ENCODE results near the gene LRMDA.

Gene LRMDA

DNA sequence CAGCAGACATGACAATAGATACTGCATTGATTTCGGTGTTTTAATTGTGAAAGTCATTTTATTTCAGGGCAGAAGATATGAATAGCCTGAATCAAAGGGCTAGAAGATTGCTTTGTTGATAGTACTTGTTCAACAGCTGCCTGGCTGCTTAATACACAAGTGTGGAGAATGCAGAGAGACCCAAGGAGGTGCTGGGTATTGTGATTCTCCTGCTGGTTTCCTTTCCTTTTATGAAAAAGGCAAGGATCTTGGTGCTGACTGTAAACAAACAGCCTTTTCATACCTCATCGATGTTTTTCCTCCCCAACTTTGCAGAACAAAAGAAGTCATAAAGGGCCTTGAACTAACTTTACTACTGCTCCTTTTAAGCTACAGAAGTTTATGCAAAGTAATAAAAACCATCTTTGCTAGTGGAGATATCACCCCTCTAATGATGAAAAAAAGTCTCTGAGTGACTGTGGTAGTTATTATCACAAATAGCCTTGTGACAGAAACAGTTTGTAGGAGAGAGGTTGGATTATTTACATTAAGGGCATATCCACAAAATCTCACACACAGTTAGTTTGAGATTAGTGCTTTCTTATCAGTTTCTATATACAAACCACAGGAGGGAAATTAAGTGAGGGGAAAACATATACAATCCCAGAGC lies 800.0 kb downstream of the LRMDA start:
- H3K4me3 Mint-ChIP-seq = no peak overlapping the region
- H3K36me3 Mint-ChIP-seq (ENCODE audit: insufficient read depth) = no peaks in the 10 kb centered on the region
- H3K27ac Mint-ChIP-seq = no peak overlapping the region
- no peak for ATAC-seq (replicated peaks)
- no peak for DNase-seq
- H3K27me3 Mint-ChIP-seq = no peaks in the 10 kb centered on the region
- peaks cover 0 to 4% of the 10 kb centered on the region in 2 donors for H3K9me3 Mint-ChIP-seq
- H3K4me1 Mint-ChIP-seq (ENCODE audit: low read depth in 2 of 2) = no peaks in the 10 kb centered on the region

DNA sequence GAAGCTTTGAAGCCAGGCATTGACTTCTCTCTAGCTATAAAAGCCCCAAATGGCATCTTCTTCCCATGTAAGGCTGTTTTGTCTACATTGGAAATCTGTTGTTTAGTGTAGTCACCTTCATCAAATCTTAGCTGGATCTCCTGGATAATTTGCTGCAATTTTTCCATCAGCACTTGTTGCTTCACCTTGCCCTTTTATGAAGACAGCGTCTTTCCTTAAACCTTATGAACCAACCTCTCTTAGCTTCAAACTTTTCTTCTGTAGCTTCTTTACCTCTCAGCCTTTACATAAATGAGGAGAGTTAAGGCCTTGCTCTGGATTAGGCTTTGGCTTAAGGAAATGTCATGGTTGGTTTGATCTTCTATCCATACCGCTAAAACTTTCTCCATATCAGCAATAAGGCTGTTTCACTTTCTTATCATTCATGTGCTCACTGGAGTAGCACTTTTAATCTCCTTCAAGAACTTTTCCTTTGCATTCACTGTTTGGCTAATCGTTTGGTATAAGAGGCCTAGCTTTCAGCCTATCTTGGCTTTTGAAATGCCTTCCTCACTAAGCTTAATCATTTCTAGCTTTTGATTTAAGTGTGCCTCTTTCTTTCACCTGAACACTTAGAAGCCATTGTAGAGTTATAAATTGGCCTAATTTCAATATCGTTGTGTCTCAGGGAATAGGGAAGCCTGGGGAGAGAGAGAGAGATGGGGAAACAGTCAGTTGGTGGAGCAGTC lies 803.2 kb downstream of the LRMDA start:
- Mint-ChIP-seq H3K27ac (no peak overlapping the region), H3K36me3 (ENCODE audit: insufficient read depth) (no peaks in the 10 kb centered on the region), H3K4me1 (ENCODE audit: low read depth in 2 of 2) (no peaks in the 10 kb centered on the region), H3K9me3 (peaks cover 6 to 8% of the 10 kb centered on the region in 2 donors), H3K27me3 (no peaks in the 10 kb centered on the region), H3K4me3 (no peak overlapping the region)
- no peak for DNase-seq
- no peak for ATAC-seq (replicated peaks)

DNA sequence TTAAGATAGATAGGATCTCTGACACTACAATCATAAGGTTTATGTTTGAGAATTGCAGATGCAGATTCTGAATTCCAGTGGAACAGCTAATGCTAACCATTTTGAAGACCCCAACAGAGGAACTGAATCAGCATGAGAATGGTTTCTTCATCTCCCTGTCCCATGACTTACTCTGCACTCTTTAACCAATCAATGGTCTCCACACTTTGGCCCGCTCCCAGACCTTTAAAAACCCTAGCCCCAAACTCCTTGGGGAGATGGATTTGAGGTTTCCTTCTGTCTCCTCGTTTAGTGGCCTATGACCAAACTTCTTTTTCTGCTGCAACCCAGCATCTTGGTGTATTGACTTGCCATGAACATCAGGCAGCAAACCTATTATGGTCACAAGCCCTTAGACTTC lies 804.9 kb downstream of the LRMDA start:
- DNase-seq (no peak), ATAC-seq (replicated peaks) (no peak)
- H3K4me1 Mint-ChIP-seq (ENCODE audit: low read depth in 2 of 2) = no peaks in the 10 kb centered on the region
- no peak overlapping the region for H3K4me3 Mint-ChIP-seq
- H3K9me3 Mint-ChIP-seq = peaks cover 7 to 8% of the 10 kb centered on the region in 2 donors
- H3K36me3 Mint-ChIP-seq (ENCODE audit: insufficient read depth) = no peaks in the 10 kb centered on the region
- no peak overlapping the region for H3K27ac Mint-ChIP-seq
- H3K27me3 Mint-ChIP-seq = no peaks in the 10 kb centered on the region

DNA sequence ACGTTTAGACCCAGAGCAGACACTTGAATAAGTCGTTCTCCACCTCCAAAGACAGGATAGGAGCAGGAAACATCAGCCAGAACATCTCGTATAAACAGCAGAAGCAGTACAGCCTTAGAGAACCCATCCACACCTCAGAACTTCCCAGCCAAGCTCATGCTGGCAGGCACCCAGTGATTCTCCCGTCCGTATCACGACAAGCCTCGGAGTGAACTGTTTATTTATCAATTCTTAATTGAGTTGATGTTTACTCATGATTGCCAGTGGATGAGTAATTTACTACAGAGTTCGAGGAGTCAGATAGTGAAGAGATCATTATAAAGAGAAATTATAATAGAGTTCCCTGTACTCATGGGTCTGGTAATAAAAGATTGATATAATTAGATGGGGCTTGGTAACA lies 811.5 kb downstream of the LRMDA start:
- ATAC-seq (replicated peaks) (no peak), DNase-seq (no peak)
- Mint-ChIP-seq H3K4me3 (no peak overlapping the region), H3K36me3 (ENCODE audit: insufficient read depth) (no peaks in the 10 kb centered on the region), H3K4me1 (ENCODE audit: low read depth in 2 of 2) (no peaks in the 10 kb centered on the region), H3K9me3 (peaks cover 3 to 7% of the 10 kb centered on the region in 2 donors), H3K27ac (no peak overlapping the region), H3K27me3 (no peaks in the 10 kb centered on the region)

DNA sequence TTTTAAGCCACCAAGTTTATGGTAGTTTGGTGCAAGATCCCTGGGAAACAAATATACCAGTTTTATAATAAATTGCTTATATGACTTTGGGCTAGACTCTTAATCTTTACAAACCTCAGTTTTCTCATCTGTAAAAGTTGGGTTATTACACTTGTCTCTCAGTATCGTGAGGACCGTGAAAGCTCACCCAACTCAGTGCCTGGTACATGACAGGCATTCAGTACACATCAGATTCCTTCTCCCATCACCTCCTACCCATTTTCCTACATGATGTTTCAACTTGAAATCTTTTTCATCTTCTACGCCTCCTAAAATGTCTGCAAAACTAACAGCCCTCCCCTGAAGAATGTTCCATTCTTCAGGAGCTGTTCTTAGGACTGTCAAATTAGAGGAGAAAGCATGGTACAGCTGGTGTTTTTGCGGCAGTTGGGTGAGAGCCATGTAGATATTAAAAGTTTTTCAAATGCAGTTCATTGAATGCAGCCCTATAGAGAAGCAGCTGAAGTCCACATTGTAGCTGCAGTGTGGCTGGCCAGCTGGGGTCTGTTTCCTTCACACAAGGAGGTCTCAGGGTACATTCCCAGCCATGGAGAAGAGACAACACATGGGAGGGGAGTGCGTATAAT lies 812.8 kb downstream of the LRMDA start:
- no peak overlapping the region for H3K27ac Mint-ChIP-seq
- ATAC-seq (replicated peaks) = no peak
- H3K27me3 Mint-ChIP-seq = no peaks in the 10 kb centered on the region
- H3K36me3 Mint-ChIP-seq (ENCODE audit: insufficient read depth) = no peaks in the 10 kb centered on the region
- no peak overlapping the region for H3K4me3 Mint-ChIP-seq
- H3K9me3 Mint-ChIP-seq = peaks cover 3 to 6% of the 10 kb centered on the region in 2 donors
- no peak for DNase-seq
- no peaks in the 10 kb centered on the region for H3K4me1 Mint-ChIP-seq (ENCODE audit: low read depth in 2 of 2)

DNA sequence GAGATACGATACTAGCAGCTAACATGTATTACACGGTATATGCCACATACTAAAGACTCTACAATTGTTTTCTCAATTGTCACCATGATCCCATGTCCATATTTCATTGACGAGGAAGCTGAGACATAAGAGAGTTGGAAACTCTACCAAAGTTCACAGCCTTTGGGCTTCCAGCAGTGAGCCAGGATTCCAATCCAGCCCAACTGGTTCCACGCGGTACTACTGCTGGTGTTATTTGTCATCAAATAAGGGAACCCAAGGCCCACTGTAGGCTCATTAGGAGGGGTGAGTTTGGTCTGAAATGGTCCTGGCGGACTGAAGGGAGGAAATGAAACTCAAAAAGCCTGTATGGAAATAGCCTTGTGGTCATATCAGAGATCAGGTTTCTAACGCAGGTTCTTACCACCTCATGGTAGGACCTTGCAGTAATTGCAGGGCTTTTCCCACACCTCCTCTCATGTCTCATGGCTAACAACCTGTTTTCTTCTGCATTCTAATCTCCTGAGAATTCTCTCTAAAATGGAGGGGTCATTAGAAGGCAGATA lies 814.6 kb downstream of the LRMDA start:
- ATAC-seq (replicated peaks) (no peak), DNase-seq (no peak)
- H3K27me3 Mint-ChIP-seq = no peaks in the 10 kb centered on the region
- no peak overlapping the region for H3K27ac Mint-ChIP-seq
- H3K9me3 Mint-ChIP-seq = no peaks in the 10 kb centered on the region
- no peaks in the 10 kb centered on the region for H3K36me3 Mint-ChIP-seq (ENCODE audit: insufficient read depth)
- no peak overlapping the region for H3K4me3 Mint-ChIP-seq
- no peaks in the 10 kb centered on the region for H3K4me1 Mint-ChIP-seq (ENCODE audit: low read depth in 2 of 2)

DNA sequence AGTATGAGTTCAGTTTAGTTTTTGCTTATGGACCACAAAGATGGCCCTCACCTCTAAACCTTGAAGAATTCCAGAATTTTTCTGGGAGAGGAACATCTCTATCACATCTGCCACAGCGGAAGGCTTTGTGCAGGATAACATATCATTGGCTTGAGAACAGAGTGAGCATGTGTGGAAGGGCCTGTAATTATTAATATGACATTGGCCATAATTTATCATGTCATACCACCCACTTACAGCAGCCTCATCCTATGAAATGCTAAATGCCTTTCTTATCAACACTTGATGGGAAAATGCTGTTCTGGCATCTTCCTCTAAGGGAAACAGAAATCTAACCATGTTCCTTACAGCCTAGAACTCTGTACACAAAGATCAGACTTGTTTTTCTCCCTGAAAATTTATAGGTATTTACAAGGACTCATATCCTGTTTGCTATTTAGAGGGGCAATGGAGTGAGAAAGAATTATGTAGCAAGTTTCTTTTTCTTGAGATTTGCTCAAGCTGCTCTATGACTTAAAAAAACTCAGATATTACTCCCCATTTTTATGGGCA lies 817.3 kb downstream of the LRMDA start:
- no peak overlapping the region for H3K27ac Mint-ChIP-seq
- H3K4me3 Mint-ChIP-seq = no peak overlapping the region
- ATAC-seq (replicated peaks) = no peak
- no peaks in the 10 kb centered on the region for H3K36me3 Mint-ChIP-seq (ENCODE audit: insufficient read depth)
- H3K4me1 Mint-ChIP-seq (ENCODE audit: low read depth in 2 of 2) = no peaks in the 10 kb centered on the region
- H3K9me3 Mint-ChIP-seq = no peaks in the 10 kb centered on the region
- H3K27me3 Mint-ChIP-seq = no peaks in the 10 kb centered on the region
- DNase-seq = no peak

DNA sequence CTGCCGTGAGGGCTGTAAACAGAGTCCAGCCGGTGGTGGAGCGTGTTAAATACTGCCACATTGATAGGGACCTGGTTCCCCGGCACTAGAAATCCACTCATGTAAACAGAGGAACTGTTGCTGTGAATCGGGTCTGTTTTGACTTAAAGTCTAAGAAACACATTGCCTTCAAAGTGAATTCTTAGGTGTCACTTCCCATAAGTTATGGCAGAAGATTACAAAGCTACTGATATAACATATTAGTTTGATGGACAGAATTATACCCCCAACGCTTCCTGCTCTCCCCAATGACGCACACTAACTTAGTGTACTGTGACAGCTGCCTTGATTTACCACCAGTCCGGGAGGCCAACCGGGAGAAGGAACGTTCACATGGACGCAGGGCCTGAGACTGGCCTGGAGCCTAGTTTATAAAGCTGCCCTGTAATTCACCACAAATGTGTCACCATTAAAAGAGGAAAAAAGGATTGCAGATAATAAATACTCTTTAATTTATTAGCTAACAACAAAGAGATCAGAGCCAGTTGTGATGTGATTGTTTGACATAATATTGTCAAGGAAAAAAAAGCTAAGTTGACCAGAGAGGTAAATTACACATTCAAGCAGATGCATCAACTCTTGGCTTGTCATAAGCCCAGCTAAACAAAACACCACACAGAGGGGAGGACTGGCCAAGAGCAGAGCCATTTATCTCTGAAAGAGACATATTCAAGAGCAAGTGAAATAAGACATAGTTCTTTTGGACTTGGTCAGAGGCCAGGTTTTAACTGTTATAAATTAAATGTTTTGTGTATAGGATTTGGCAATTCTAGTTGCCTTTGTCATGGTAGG lies 820.6 kb downstream of the LRMDA start:
- Mint-ChIP-seq H3K27ac (no peak overlapping the region), H3K4me3 (no peak overlapping the region), H3K4me1 (ENCODE audit: low read depth in 2 of 2) (no peaks in the 10 kb centered on the region), H3K36me3 (ENCODE audit: insufficient read depth) (no peaks in the 10 kb centered on the region), H3K27me3 (no peaks in the 10 kb centered on the region), H3K9me3 (no peaks in the 10 kb centered on the region)
- DNase-seq = no peak
- ATAC-seq (replicated peaks) = no peak

DNA sequence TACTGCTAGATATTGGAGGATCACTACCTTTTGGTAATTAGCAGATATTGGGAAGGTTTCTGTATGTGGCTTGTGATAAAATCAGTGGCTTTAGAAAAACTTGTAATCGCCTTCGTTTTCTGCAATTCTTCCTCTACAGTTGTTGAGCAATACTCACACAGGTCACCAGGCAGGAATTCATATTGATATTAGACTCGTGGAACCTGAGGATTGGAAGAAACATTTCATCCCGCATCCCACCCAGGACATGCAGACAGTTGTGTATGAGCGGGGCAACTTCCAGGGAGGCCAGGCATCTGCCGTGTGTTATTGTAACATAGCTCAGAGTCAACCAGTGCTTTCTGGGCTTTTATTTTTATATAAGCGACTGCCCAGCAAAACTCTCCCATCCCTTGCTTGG lies 821.3 kb downstream of the LRMDA start:
- H3K4me1 Mint-ChIP-seq (ENCODE audit: low read depth in 2 of 2) = no peaks in the 10 kb centered on the region
- no peak for DNase-seq
- no peaks in the 10 kb centered on the region for H3K27me3 Mint-ChIP-seq
- no peak overlapping the region for H3K4me3 Mint-ChIP-seq
- ATAC-seq (replicated peaks) = no peak
- no peak overlapping the region for H3K27ac Mint-ChIP-seq
- H3K36me3 Mint-ChIP-seq (ENCODE audit: insufficient read depth) = no peaks in the 10 kb centered on the region
- H3K9me3 Mint-ChIP-seq = no peaks in the 10 kb centered on the region

DNA sequence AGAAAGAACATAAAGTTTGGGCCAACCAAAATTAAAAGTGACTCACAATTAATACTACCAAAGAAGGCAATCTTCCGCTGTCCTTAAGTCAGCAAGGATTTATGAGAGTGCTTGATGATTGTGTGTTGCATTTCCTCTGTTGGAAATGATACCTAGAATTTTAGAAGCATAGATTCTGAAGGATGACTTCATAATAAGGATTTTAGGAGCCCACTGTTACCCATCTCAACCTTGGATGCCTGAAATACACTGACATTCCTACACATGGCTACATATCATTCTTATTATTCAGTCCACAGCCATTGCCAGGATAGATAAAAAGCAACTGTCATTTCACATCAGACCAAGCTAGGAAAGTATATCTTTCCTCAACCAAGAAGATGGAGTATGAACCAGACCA lies 823.8 kb downstream of the LRMDA start:
- Mint-ChIP-seq H3K27me3 (no peaks in the 10 kb centered on the region), H3K4me1 (ENCODE audit: low read depth in 2 of 2) (no peaks in the 10 kb centered on the region), H3K27ac (no peak overlapping the region), H3K4me3 (no peak overlapping the region), H3K9me3 (peaks cover 0 to 2% of the 10 kb centered on the region in 2 donors), H3K36me3 (ENCODE audit: insufficient read depth) (no peaks in the 10 kb centered on the region)
- DNase-seq = no peak
- ATAC-seq (replicated peaks) = no peak

DNA sequence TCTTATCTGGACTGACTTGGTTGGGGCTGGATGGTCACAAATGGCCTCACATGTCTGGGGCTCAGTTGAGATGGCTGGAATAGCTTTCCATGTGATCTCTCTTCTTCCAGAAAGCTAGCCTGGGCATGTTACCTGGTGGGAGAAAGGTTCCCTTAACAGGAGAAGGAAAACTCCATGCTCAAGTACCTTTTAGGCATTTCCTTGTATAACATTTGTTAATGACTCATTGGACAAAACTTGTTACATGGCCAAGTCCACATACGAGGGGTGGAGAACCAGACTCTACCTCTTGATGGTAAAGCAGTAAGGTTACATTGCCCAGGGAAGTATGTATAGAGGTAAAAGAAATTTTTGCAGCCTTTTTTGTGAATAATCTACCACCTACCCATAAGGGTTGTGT lies 826.4 kb downstream of the LRMDA start:
- Mint-ChIP-seq H3K9me3 (peaks cover 0 to 2% of the 10 kb centered on the region in 2 donors), H3K4me3 (no peak overlapping the region), H3K27me3 (no peaks in the 10 kb centered on the region), H3K36me3 (ENCODE audit: insufficient read depth) (no peaks in the 10 kb centered on the region), H3K27ac (no peak overlapping the region), H3K4me1 (ENCODE audit: low read depth in 2 of 2) (no peaks in the 10 kb centered on the region)
- DNase-seq (no peak), ATAC-seq (replicated peaks) (no peak)

DNA sequence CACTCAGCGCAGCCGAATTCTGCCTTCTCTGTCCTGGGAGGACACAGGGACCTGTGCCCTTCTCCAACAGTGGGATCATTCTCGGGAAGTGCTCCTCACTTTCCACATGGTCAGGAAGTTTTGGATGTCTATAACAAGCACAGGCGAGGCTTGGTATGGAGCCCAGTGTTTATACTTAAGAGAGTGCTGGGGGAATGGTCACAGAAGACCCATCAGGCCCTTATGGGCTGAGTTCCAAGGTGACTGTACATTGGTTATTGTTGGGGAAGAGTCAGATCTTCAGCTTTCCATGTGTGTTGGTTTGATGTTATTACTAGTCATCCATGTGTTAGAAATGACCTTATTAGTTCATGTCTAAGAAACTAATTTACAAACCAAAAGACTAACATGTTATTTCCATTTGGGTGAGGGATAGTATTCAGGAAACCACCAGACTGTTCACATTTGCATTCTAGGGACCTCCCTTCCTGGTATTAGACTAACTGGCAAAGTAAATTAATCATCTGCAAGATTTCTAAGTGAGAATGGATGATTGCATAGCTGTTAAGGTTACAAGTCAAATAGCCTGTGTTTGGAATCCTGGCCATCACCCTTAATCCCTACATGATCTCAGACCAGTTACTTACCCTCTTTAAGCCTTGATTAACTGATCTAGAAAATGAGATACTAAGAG lies 834.2 kb downstream of the LRMDA start:
- Mint-ChIP-seq H3K27me3 (no peaks in the 10 kb centered on the region), H3K4me3 (no peak overlapping the region), H3K4me1 (ENCODE audit: low read depth in 2 of 2) (no peaks in the 10 kb centered on the region), H3K27ac (no peak overlapping the region), H3K36me3 (ENCODE audit: insufficient read depth) (no peaks in the 10 kb centered on the region), H3K9me3 (peaks cover 0 to 9% of the 10 kb centered on the region in 2 donors)
- no peak for DNase-seq
- ATAC-seq (replicated peaks) = no peak

DNA sequence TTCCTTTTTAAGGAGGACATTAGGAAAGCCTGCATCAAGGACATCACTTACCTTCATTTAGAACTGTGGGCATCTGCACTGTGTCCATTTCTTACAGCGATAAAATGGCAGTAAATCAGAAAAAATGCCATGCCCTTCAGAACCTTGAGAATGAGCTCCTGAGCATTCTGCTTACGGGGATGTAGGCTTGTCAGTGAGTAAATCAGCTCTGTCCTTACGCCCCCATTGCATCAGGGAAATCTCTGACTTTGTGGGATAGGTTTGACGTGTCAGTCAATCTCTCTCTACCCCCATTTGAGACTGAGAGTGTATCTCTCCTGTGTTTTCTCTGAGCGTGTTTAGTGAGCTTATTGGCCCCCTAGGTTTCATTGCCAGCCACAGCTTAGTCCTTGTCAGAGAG lies 837.1 kb downstream of the LRMDA start:
- Mint-ChIP-seq H3K27ac (no peak overlapping the region), H3K4me3 (no peak overlapping the region), H3K36me3 (ENCODE audit: insufficient read depth) (no peaks in the 10 kb centered on the region), H3K4me1 (ENCODE audit: low read depth in 2 of 2) (no peaks in the 10 kb centered on the region), H3K27me3 (no peaks in the 10 kb centered on the region), H3K9me3 (peaks cover 7 to 14% of the 10 kb centered on the region in 2 donors)
- ATAC-seq (replicated peaks) (no peak), DNase-seq (no peak)
